Cardiac fibroblast (primary cell): ENCODE measurements around the gene SLC29A3.

Experiments
- DNase-seq, 2 donors: peaks; one replicate each; pipeline versions ENCODE4 v3.0.0 to v3.0.0-alpha.2; 2010; ENCODE audit warnings: low read depth in 2 of 2
- H3K4me3 ChIP-seq, 2 donors: replicated peaks in 1 of 2; 1 replicate in 1 of 2; 2 replicates in 1 of 2; pipeline ENCODE4 v1.5.1; 2011; ENCODE audit warnings: low read depth in 2 of 2, low read length in 2 of 2, mild to moderate bottlenecking in 2 of 2, moderate library complexity in 1 of 2
- TF ChIP-seq, protein P1 (sequence below): IDR thresholded peaks from one replicate; pipeline ENCODE4 v1.5.1; 2011; ENCODE audit warnings: low read depth, mild to moderate bottlenecking, low read length, inconsistent platforms

SLC29A3 gene

DNA sequence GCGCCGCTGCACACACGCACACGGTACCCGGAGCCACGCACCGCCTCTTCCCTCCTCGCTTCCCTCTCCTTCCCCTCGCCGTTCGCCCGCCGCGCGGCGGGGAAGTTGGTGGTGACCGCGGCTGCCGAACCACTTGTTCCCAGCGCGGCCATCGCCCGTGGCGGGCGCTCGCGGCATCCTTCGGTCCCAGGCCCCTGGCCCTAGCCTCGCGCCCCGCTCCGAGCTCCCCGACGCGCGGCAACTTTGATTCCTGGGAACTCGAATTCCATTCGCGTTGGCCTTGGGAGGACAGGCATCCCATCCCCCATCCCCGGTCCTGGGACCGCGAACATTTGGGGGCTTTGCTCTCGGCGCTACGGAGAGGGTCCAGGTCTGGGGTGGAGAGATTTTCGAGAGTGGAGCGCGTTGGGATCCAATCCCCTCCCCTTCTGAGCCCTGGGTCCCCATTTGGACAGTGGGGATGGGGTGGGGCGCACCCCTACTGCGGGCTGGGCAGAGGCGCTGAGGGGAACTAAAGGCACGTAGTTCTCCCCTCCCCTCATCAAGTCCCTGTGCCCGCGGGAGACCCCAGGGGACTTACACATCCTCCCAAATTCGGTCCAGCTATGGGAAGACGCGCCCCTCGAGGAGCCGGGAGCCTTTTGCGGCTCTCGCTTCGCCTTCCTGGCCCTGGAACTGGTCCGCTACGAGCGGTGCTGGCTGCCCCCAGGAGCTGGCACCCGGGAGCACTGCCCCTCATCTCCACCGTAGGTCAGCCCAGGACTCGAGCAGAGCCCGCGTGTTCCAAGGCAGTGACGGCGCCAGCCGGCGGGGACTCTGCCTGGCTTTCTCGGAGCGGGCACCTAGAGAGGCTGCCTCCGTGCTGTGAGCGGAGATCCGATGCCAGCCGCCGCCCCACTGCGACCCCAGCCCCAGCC is 78.5 kb downstream of the SLC29A3 start:
- DNase-seq: no peak
- TF ChIP-seq, protein P1, sequence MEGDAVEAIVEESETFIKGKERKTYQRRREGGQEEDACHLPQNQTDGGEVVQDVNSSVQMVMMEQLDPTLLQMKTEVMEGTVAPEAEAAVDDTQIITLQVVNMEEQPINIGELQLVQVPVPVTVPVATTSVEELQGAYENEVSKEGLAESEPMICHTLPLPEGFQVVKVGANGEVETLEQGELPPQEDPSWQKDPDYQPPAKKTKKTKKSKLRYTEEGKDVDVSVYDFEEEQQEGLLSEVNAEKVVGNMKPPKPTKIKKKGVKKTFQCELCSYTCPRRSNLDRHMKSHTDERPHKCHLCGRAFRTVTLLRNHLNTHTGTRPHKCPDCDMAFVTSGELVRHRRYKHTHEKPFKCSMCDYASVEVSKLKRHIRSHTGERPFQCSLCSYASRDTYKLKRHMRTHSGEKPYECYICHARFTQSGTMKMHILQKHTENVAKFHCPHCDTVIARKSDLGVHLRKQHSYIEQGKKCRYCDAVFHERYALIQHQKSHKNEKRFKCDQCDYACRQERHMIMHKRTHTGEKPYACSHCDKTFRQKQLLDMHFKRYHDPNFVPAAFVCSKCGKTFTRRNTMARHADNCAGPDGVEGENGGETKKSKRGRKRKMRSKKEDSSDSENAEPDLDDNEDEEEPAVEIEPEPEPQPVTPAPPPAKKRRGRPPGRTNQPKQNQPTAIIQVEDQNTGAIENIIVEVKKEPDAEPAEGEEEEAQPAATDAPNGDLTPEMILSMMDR: no peak
- no peak overlapping the region for H3K4me3 ChIP-seq

DNA sequence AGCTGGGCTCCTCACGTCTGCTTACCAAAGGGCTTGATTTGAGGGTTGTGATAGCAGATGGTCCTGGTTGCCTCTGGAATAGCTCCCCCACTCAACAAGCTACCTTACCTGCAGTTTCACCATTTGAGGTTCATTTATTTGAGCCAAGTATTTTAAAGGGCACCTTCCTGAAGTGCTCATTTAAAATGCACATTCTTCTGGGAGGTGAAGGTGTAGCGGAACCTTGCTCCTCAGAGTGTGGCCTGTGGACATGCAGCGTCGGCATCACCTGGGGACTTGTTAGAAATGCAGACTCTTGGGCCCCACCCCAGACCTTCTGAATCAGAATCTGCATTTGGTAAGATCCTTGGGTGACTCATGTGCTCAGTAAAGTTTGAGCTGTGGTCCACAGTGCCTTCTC is 79.9 kb downstream of the SLC29A3 start:
- TF ChIP-seq, protein P1: no peak
- no peak for DNase-seq
- H3K4me3 ChIP-seq: no peak overlapping the region

DNA sequence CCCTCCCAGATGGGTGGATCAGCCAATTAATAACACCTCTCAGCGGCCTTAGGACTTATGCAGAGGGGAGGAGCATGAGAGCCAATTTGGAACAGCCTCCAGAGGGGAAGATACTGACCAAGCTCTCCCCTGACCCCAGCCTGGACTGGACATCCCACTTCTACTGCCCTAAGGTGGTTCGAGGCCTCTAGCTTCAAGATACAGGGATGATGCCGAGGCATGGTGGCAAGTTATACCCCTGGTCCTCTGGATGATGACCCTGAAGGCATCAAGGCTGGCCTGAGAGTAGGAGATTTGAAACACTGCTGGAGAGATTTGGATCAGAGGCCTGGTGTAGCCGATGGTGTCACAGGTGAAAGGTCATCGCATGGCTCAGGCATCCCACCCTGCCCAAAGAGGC is 80.9 kb downstream of the SLC29A3 start:
- no peak overlapping the region for H3K4me3 ChIP-seq
- TF ChIP-seq, protein P1: no peak
- no peak for DNase-seq

DNA sequence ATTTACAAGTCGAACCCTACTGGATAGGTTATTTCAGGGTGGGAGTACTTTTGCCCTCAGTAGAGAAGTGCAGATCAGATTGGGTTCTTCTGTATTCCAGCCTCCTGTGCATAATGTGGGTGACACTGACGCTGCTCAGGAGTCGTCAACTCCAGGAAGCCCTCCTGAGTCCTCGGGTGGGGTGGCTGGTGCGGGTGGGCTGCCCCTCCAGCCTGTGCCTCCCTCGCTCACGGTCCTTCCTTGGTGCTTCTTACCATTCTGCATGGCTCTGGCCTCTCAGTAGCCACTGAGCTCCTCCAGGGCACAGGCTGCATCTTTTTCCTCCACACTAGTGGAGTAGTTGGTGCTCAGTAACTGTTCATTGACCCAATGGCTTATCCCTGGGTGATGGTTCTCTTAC is 82.0 kb downstream of the SLC29A3 start:
- no peak for DNase-seq
- TF ChIP-seq, protein P1: no peak
- H3K4me3 ChIP-seq: no peak overlapping the region

DNA sequence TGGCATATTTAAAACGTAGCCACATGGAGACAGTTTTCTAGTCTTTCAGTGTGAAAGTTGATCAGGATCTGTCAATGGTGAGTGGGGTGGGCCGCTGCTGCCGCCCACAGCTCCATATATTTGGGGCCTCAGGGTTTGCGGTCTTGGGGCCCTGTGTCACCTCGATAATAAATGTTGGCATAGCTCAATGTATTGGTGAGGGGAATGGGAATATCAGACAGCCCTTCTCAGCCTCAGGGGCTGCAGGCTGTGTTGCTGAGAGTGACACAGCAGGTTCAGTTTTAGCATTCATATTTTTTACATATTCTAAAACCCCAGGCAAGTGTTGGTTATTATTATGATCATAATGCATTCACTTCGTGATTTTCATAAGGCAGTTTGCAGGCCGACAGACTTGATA is 82.9 kb downstream of the SLC29A3 start:
- no peak for DNase-seq

DNA sequence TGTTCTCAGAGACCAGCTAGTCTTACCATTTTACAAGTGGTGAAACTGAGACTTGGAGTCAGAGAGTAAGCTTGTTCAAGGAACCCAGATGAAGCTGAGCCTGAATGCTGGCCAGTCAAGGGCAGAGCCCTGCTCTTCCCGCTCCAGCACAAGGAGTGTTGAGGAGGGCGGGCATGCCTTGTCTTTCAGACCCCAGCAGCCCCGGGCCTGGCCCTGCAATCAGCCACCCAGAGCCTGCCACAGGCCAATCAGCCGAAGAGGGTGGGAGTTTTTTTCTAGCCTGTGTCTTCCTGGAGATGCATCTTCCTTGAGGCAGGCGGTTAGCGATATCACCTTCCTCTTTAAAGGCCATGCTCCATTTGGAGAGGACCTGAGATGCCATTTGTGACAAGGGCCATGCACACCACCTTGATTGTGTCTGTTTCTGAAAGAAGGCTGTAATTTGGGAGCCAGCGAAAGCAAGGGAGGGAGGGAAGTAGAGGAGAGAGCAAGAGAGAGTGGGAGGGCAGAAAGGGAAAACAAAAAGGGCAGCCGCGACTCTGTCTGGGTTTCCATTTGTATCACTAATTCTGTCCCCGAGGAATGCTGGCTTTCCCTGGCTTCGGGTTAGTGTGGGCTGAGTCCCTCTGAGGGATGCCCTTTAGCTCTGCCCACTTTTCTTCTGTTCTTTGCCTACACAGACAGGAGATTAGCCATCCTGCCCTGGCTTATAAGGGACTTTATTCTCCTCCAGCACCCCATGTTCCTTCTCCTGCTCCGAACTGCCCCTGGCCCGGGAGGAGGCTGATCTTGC is 85.6 kb downstream of the SLC29A3 start:
- H3K4me3 ChIP-seq: no peak overlapping the region
- DNase-seq: no peak
- TF ChIP-seq, protein P1: no peak

More for the DNA sequence above, 82.9 kb downstream of the SLC29A3 start:
- no peak overlapping the region for H3K4me3 ChIP-seq
- TF ChIP-seq, protein P1: no peak
